RWPE2 (cell line): ENCODE data around the gene CDH2.

Source experiments
- ATAC-seq: fragments of 200-7000 bp; cut with Tn5 transposase; 3 replicates; pipeline ENCODE4 v1.9.1; 2021; ENCODE audit warnings: low read depth
- DNase-seq: peaks from one replicate; pipeline ENCODE4 v3.0.0-alpha.2; 2020; ENCODE audit warnings: low spot score
- H3K27ac ChIP-seq: fragments of 450-650 bp; 2 replicates; pipeline ENCODE4 v1.5.1; 2017; ENCODE audit warnings: mild to moderate bottlenecking; ENCODE audit not compliant: poor library complexity, severe bottlenecking
- H3K27me3 ChIP-seq: fragments of 250-450 bp; sonication (Bioruptor Pico); 2 replicates; pipeline ENCODE4 v1.5.1; 2021; ENCODE audit warnings: mild to moderate bottlenecking, moderate library complexity; ENCODE audit not compliant: insufficient read depth, poor library complexity, severe bottlenecking
- H3K36me3 ChIP-seq: fragments of 250-450 bp; sonication (Bioruptor Pico); 2 replicates; pipeline ENCODE4 v1.5.1; 2020; ENCODE audit warnings: low read depth, mild to moderate bottlenecking, moderate library complexity
- H3K4me1 ChIP-seq: fragments of 250-450 bp; sonication (Bioruptor Pico); 2 replicates; pipeline ENCODE4 v1.5.1; 2021; ENCODE audit warnings: mild to moderate bottlenecking, moderate library complexity; ENCODE audit not compliant: insufficient read depth, poor library complexity, severe bottlenecking
- H3K4me3 ChIP-seq: fragments of 250-450 bp; sonication (Bioruptor Pico); 2 replicates; pipeline ENCODE4 v1.5.1; 2021; ENCODE audit warnings: mild to moderate bottlenecking, moderate library complexity; ENCODE audit not compliant: severe bottlenecking
- H3K9me3 ChIP-seq: fragments of 250-450 bp; sonication (Bioruptor Pico); 2 replicates; pipeline ENCODE4 v1.5.1; 2021; ENCODE audit warnings: mild to moderate bottlenecking, moderate library complexity; ENCODE audit not compliant: severe bottlenecking
- CTCF ChIP-seq: fragments of 450-650 bp; IDR thresholded peaks from one replicate; pipeline ENCODE4 v1.5.1; 2017; ENCODE audit warnings: mild to moderate bottlenecking, moderate library complexity; ENCODE audit not compliant: poor library complexity, severe bottlenecking

CDH2 gene

GRCh38 chr18:28099237-28099636 is 77.7 kb downstream of the CDH2 start:
- no peak for DNase-seq
- no peaks in the 10 kb centered on the region for H3K36me3 ChIP-seq

DNA sequence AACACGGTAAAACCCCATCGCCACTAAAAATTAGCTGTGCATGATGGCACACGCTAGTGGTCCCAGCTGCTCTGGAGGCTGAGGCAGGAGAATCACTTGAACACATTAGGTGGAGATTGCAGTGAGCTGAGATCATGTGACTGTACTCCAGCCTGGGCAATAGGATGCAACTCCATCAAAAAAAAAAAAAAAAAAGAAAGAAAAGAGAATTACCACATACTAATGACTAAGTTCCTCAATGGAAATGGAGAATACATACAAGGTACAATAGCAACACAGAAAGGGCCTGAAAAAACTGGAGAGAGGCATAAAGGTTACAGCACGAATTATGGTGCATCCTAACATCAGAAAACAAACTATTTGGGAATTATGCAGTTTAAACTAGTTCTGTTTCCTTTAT is 81.3 kb downstream of the CDH2 start:
- DNase-seq (no peak), ATAC-seq (no peak)
- H3K4me1 ChIP-seq = peaks cover 3% of the 10 kb centered on the region
- no peak overlapping the region for H3K4me3 ChIP-seq
- no peaks in the 10 kb centered on the region for H3K36me3 ChIP-seq
- H3K27me3 ChIP-seq = no peaks in the 10 kb centered on the region
- H3K9me3 ChIP-seq = no peaks in the 10 kb centered on the region
- TF ChIP-seq CTCF = no peak
- peak overlapping the region; percentile 10 for H3K27ac ChIP-seq

More at GRCh38 chr18:28099237-28099636, 77.7 kb downstream of the CDH2 start:
- peaks cover 3% of the 10 kb centered on the region for H3K4me1 ChIP-seq
- no peak for TF ChIP-seq CTCF
- no peak overlapping the region for H3K4me3 ChIP-seq
- no peak for ATAC-seq
- H3K27ac ChIP-seq = no peak overlapping the region
- H3K27me3 ChIP-seq = no peaks in the 10 kb centered on the region
- H3K9me3 ChIP-seq = no peaks in the 10 kb centered on the region

GRCh38 chr18:28095041-28095440 is 81.9 kb downstream of the CDH2 start:
- Histone ChIP-seq H3K36me3 (no peaks in the 10 kb centered on the region), H3K4me1 (peaks cover 3% of the 10 kb centered on the region), H3K27ac (peak overlapping the region; percentile 10), H3K4me3 (no peak overlapping the region), H3K9me3 (no peaks in the 10 kb centered on the region), H3K27me3 (no peaks in the 10 kb centered on the region)
- no peak for TF ChIP-seq CTCF
- DNase-seq (no peak), ATAC-seq (peak; percentile 69)

- Histone ChIP-seq H3K27me3 (no peaks in the 10 kb centered on the region), H3K4me1 (peaks cover 3% of the 10 kb centered on the region), H3K36me3 (no peaks in the 10 kb centered on the region), H3K4me3 (no peak overlapping the region), H3K9me3 (no peaks in the 10 kb centered on the region), H3K27ac (no peak overlapping the region)
- DNase-seq (no peak), ATAC-seq (no peak)
- TF ChIP-seq CTCF = no peak
Observed at GRCh38 chr18:28091197-28091596, 85.7 kb downstream of the CDH2 start.

DNA sequence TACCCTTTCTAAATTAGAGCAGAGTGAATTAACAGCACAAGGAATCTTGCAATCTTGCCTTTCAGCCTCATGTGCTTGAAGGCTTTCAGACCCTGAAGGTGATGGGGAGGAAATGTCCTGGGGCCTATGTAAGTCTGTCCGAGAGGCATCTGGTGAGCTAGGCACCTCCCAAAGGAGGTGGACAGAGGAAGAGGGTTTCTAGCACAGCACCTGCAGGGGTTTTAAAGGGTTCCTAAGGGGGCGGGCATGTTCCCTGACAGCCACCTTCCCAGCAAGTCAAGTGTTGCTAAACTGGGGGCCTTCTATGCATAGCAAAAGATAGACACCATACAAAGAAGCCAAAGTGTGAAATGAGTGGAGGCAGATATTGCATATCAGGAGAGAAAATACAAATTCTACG is 88.5 kb downstream of the CDH2 start:
- H3K4me3 ChIP-seq = no peak overlapping the region
- DNase-seq (no peak), ATAC-seq (no peak)
- no peak overlapping the region for H3K27ac ChIP-seq
- TF ChIP-seq CTCF = no peak
- H3K27me3 ChIP-seq = no peaks in the 10 kb centered on the region
- H3K4me1 ChIP-seq = no peaks in the 10 kb centered on the region
- no peaks in the 10 kb centered on the region for H3K9me3 ChIP-seq
- no peaks in the 10 kb centered on the region for H3K36me3 ChIP-seq
